Measurements from ENCODE around the gene LIFR. TPM values are rescaled to one million over a fixed set of nuclear protein-coding genes. Genes with fewer than 3 reads are reported as not detected.

LIFR gene
- total RNA-seq, 1 donor from 2014 or later: 45.8 TPM

- Histone ChIP-seq H3K9me3 (replicated peaks) (no peaks in the 10 kb centered on the region), H3K4me1 (peaks cover 76% of the 10 kb centered on the region), H3K27ac (replicated peaks) (peak overlapping the region; percentile 99), H3K4me3 (peak overlapping the region; percentile 87), H3K36me3 (no peaks in the 10 kb centered on the region), H3K27me3 (ENCODE audit: low read depth) (no peaks in the 10 kb centered on the region)
- no peak for DNase-seq
- intact Hi-C loops (cut with micrococcal nuclease): loop anchor here (5.0 to 10.0 kb wide), 2 partner anchors 37 to 109 kb away; no protein-coding TSS in a partner anchor
- no peak for TF ChIP-seq CTCF (IDR thresholded peaks at IDR 0.05; ENCODE audit: borderline replicate concordance)
These were observed 925 bp downstream of the LIFR start for GRCh38 chr5:38555354-38556087.

- H3K27ac ChIP-seq (replicated peaks): peak overlapping the region; percentile 99
- peak overlapping the region; percentile 87 for H3K4me3 ChIP-seq
- no peak for TF ChIP-seq CTCF (IDR thresholded peaks at IDR 0.05; ENCODE audit: borderline replicate concordance)
- H3K36me3 ChIP-seq: no peaks in the 10 kb centered on the region
- DNase-seq: no peak
- H3K27me3 ChIP-seq (ENCODE audit: low read depth): no peaks in the 10 kb centered on the region
- intact Hi-C loops (cut with micrococcal nuclease): loop anchor here (5.0 to 10.0 kb wide), 2 partner anchors 37 to 110 kb away; no protein-coding TSS in a partner anchor
- H3K9me3 ChIP-seq (replicated peaks): no peaks in the 10 kb centered on the region
- peaks cover 77% of the 10 kb centered on the region for H3K4me1 ChIP-seq
These were observed 1.6 kb downstream of the LIFR start for GRCh38 chr5:38554861-38555260.

GRCh38 chr5:38554403-38554802 is 2.0 kb downstream of the LIFR start:
- TF ChIP-seq CTCF (IDR thresholded peaks at IDR 0.05; ENCODE audit: borderline replicate concordance): no peak
- H3K27ac ChIP-seq (replicated peaks): peak overlapping the region; percentile 99
- H3K9me3 ChIP-seq (replicated peaks): no peaks in the 10 kb centered on the region
- H3K36me3 ChIP-seq: no peaks in the 10 kb centered on the region
- intact Hi-C loops (cut with micrococcal nuclease): loop anchor here (10.0 kb wide), 1 partner anchor 110 kb away; no protein-coding TSS in a partner anchor
- peak overlapping the region; percentile 87 for H3K4me3 ChIP-seq
- H3K27me3 ChIP-seq (ENCODE audit: low read depth): no peaks in the 10 kb centered on the region
- no peak for DNase-seq
- H3K4me1 ChIP-seq: peaks cover 78% of the 10 kb centered on the region

GRCh38 chr5:38553001-38553521 is 3.4 kb downstream of the LIFR start:
- DNase-seq: no peak
- Histone ChIP-seq H3K4me1 (peaks cover 87% of the 10 kb centered on the region), H3K27me3 (ENCODE audit: low read depth) (no peaks in the 10 kb centered on the region), H3K36me3 (no peaks in the 10 kb centered on the region), H3K27ac (replicated peaks) (peak overlapping the region; percentile 28), H3K4me3 (peak overlapping the region; percentile 27), H3K9me3 (replicated peaks) (no peaks in the 10 kb centered on the region)
- intact Hi-C loops (cut with micrococcal nuclease): loop anchor here (10.0 kb wide), 1 partner anchor 112 kb away; no protein-coding TSS in a partner anchor
- TF ChIP-seq CTCF (IDR thresholded peaks at IDR 0.05; ENCODE audit: borderline replicate concordance): no peak

GRCh38 chr5:38551030-38552017 is 5.1 kb downstream of the LIFR start:
- Histone ChIP-seq H3K9me3 (replicated peaks) (no peaks in the 10 kb centered on the region), H3K36me3 (no peaks in the 10 kb centered on the region), H3K27me3 (ENCODE audit: low read depth) (no peaks in the 10 kb centered on the region), H3K27ac (replicated peaks) (peak overlapping the region; percentile 38), H3K4me1 (peaks cover 92% of the 10 kb centered on the region), H3K4me3 (peak overlapping the region; percentile 13)
- no peak for DNase-seq
- intact Hi-C loops (cut with micrococcal nuclease): loop anchor here (10.0 kb wide), 1 partner anchor 113 kb away; no protein-coding TSS in a partner anchor
- TF ChIP-seq CTCF (IDR thresholded peaks at IDR 0.05; ENCODE audit: borderline replicate concordance): peak; percentile 69

Data from left ventricle myocardium inferior (tissue), 1 donor.